Mesenchymal stem cell (in vitro differentiated cells and primary cell): Measurements from ENCODE around the gene NAALAD2. TPM values are rescaled to one million over a fixed set of nuclear protein-coding genes. Genes with fewer than 3 reads are reported as not detected.

ENCODE experiments used
- small RNA-seq: library from polyadenylated mRNA; stranded (forward); fragments of <200 nt; extraction: miRNeasy Mini kit (QIAGEN cat#:217004); gene quantifications from one replicate; pipeline ENCODE3, GENCODE V24; 2013; ENCODE audit warnings: low read depth

The NAALAD2 gene

Small RNA genes lying within 50 kb of the gene (small RNA-seq; reads per million reads assigned to genes)
- not detected for gene RF00275
